ENCODE data around the gene MRGPRF.

Gene MRGPRF, protein sequence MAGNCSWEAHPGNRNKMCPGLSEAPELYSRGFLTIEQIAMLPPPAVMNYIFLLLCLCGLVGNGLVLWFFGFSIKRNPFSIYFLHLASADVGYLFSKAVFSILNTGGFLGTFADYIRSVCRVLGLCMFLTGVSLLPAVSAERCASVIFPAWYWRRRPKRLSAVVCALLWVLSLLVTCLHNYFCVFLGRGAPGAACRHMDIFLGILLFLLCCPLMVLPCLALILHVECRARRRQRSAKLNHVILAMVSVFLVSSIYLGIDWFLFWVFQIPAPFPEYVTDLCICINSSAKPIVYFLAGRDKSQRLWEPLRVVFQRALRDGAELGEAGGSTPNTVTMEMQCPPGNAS

DNA sequence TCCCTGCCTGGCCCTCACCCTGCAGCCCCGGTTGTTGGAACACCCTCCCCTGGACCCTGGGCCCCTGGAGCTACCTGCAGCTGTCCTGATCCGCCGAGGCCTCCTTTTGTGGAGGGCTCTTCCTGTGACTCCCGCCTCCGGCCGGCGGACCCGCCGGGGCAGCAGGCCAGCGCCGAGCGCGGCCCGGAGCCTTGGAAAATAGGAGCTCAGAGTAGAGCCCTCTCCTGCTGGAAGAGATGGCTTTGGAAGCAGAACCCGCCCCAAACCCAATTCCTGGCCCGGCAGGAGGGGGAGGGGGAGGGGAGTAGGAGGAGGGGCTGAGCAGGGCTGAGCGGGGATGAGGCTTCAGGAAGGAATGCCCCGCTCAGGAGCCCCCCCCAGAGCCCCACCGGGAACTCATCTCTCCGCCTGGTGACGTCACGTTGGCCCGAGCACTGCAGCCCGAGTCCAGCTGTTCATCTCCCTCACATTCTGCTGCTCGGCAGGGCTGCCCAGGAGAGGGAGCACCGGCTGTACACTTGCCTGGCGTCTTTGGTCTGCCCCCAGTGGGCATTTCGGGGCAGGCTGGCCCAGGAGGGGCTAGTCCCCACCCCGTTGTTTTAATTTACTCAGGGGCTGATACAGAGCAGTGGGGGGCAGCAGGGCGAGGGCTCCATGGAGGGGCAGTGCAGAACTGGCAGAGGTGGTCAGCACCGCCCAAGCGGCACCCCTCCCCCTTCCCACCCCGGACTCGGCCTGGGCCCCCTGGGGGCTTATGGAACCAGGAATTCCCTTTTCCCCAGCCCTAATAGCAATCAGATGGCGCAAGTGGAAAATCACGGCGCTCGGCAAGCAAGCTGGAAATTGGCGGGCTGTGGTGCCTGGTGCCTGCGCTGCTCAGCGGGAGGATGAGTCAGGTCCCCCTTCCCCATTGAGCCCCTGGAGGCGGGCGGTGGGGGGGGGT lies at the start of gene MRGPRF:
Gene MRGPRF, minus strand, starts transcription at position 238 of the 943 bp plus-strand sequence. CDS start 3,345 bp downstream, outside the sequence.
- peak in 7 of 56 donors; percentile 10 to 45 (median 28) for DNase-seq

DNA sequence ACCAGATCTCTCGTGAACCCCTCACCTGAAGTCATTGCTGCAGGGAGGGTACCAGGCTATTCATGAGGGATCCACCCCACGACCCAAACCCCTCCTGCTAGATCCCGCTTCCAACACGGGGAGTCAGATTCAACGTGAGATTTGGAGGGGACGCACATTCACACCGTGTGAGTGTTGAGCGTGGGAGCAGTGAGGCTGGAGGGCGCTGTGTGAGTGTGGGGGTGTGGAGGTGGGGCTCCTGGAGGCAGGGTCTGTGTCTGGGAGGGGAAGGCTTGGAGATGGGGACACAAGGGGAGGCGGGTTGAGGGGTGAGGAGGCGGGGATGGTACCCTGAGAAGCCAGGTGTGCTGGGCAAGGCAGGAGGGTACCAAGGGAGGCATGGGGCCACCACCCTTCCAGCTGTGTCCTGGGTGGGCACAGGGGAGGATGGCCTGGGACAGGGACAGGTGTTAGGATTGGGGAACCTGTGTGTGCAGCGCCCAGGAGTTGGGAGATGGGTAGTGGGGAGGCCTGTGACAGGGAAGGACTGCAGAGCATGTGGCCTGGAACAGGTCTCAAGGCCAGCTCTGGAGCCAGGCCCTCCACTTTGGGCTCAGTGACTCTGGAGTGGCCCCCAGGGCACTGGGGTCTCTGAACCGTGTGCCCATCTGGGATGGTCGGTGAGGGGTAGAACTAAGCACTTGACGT lies 49.3 kb upstream of the MRGPRF start:
- peak in 1 of 56 donors; percentile 15 for DNase-seq

DNA sequence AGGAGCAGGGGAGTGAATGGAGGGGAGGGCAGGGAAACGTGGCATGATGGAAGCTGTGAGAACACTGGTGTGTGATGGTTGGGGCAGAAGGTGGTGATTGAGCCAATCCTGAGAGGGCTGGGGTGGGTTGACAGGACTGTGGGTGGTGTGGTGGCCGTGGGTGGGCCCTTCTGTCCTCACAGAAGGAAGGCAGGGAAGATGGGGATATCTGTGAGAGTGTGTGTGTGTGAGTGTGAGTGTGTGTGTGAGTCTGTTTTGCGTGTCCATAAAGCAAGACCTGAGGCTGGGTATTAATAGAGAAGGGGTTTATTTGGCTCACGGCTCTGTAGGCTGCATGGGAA lies 48.6 kb upstream of the MRGPRF start:
- no peak for DNase-seq

DNA sequence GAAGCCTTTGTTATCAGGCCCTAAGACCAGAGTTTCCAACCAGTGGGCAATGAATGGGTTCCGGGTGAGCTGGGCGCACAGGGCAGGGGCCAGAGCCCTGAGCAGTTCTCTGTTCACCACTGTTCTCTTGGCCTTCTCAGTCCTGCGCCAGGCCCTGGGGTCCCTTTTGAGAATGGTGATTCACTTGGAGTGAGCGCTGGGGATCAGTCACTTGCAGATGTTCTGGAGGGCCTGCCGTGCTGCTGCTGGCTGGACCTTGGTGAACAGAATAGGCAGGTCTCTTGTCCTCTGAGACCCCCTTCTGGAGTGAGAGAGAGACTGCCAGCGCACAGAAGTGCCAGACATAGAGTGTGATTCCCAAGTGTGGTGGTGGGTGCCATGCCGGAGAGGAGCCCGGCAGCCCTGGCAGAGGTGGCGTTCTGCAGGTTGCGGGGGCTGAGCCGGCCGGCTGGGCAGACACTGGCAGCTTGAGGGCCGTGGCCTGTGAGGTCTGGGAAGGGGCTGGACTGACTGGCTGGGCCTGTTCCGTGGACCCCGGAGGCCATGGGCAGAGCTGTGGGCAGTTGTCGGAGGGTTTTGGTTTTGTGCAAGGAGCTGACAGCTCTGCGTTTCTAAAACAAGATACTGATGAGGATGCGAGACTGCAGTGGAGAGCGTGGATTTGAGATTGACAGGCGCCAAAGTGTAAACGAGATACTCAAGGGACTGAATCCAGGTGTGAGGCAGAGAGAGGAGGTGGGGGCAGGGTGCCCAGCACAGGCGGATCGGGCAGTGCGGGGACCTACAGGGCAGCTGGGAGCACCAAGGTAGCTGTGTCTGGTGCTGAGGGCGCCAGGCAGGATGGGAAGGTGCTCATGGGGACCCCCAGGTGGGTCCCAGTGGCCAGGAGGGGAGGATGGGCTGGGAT lies 48.0 kb upstream of the MRGPRF start:
- DNase-seq: no peak

DNA sequence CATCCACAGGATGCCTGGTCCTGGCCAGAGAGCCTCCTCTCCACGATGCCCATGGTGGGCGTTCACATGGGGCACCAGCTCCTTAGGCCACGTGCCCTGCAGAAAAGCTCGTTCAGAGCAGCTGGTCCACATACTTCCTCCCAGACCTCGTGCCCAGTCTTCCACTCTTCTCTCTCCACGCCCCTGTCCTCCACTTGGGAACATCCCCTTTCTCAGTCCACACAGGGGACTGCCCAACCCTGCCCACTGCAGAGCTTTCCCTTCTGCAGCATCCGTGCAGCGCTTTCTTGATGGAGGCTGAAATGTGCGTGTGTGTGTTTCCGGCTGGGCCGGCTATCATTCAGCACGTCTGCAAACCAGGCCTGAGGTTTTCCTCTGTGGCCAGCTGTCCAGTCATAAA lies 46.9 kb upstream of the MRGPRF start:
- DNase-seq: no peak

DNA sequence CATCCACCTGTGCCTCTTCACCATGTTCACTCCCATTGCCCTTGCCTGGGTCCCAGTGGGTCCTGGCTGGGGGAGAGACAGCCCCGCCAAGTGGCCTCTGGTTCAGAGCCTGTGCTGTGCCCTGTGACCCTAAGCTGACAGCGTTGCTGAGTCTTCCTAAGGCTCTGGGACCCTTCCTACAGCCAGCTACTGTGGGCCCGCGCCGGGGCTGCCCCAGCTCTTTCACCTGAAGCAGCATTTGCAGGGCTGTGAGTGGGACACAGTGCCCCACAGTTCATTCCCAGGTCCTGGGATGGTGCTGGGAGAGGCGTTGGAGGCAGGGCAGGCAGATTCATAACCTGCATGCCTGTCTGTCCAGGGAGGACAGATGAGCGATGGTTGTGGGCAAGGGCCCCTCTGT lies 46.4 kb upstream of the MRGPRF start:
- no peak for DNase-seq

DNA sequence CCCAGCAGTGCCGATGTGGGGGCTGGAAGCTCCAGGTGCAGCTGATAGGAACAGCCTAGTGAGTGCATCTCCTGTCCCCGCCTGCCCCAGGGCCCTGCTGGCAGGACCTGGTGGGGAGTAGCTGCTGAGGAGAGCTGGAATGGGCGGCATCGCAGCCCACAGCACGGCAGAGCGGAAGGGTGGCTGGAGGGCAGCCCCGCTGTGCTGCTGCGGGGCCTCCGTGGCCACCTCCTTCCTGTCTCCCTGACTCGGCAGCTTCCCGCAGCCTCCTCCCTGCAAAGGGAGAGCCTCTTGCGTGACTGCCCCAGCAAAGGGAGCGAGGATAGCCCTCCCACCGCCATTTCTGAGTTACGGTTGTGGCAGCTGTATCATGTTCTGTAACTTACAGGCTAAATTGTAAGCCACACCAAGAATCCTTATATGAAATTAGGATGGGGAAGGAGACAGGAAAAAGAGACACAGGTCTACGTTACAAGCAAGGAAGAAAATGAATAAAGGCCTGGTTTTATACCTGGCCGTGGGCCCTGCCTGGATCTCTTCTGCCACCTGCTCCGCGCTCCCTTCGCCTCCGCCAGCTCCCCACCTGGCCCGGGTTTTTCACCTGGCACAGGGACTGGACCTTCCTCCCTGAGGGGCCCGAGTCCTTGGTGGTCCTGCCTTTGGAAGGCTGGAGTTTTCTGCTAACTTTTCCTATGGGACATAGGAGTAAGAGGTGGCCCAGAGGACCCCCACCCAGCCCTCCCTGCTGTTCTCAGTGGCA lies 45.6 kb upstream of the MRGPRF start:
- no peak for DNase-seq

DNA sequence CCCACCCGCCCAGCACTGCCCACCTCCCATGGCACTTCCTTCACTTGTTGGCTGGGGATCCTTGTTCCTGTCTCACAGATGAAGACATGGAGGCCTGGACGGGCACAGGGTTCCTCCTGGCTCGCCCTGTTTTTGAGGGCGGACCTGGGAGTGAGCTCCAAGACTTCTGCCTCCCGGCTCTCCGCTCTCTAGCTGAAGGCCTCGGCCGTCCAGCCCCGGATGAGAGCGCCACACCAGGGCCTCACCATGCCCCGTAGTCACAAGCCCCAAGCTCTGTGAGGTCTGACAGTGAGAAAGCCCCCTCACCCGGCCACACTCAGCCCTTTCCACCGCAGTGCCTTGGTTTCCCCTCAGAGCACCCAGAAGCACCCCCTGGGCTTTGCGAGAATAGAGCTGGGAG lies 44.8 kb upstream of the MRGPRF start:
- DNase-seq: no peak

DNA sequence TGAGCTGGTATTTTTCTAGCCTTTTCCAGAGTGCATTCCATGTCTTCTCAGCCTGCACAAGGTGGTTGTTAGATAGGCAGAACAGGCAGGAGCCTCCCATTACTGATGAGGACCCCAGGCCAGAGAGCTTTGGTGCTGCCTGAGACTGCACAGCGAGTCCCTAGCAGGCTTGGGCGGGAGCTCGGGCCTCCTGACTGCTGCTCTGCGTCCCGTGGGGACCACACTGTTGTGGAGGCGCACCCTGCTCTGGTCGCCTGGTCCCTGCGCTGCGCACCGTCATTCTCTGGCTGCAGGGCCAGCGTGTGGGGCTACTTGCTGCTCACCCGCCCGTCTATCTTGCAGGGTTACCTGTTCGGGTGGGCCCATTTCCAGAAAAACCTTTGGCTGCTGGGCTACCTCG lies 44.2 kb upstream of the MRGPRF start:
- DNase-seq: no peak

DNA sequence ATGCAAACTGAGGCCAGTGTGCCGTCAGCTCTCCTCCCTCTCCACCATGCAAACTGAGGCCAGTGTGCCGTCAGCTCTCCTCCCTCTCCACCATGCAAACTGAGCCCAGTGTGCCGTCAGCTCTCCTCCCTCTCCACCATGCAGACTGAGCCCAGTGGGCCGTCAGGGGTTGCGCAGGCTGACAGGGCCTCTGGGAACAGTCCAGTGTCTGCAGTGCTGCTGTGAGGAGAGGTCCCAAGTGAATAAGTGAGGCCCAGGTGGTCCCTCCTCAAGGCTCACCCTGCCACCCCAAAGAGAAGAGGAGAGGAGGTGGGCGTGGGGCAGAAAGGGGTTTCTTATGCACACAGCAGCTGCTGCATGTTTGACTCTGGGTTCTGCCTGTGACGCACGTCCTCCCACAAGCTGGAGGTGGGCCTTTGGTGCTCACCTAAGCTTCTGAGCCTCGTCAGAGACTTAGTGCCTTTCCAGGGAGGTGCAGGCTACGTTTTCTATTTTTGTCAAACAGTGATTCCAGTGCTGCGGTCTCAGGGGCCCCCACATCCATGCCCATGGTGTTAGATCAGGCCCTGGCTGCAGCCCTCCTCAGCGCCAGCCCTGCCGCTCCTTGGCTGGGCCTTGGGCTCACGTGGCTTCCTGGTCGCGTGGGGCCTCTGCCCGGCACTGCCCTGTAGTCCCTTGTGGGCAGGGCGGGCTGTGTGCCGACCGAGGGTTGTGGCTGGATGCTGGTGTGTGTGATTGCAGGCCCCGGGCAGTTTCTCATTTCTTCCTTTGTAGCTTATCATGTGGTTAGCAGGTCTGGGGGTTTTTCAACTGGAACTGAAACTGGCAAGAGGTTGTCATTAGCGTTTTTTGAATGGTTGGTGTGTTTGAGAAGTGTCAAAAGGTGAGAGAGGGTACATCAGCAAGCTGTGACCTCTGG lies 42.8 kb upstream of the MRGPRF start:
- DNase-seq: peak in 48 of 56 donors; percentile 11 to 80 (median 52)

DNA sequence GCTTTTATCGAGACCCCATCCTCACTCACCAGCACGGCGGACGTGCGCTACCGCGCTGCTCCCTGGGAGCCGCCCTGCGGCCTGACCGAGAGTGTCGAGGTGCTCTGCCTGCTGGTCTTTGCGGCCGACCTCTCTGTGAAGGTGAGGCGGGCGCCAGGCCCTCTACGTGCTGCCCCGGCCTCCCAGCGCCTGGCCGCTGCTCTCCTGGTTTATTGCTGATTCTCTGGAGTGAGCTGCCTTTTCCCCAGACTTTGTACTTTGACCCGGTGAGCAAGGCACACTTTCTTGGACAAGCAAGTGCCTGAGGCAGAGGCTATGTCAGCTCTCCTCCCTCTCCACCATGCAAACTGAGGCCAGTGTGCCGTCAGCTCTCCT lies 42.2 kb upstream of the MRGPRF start:
- DNase-seq: no peak

DNA sequence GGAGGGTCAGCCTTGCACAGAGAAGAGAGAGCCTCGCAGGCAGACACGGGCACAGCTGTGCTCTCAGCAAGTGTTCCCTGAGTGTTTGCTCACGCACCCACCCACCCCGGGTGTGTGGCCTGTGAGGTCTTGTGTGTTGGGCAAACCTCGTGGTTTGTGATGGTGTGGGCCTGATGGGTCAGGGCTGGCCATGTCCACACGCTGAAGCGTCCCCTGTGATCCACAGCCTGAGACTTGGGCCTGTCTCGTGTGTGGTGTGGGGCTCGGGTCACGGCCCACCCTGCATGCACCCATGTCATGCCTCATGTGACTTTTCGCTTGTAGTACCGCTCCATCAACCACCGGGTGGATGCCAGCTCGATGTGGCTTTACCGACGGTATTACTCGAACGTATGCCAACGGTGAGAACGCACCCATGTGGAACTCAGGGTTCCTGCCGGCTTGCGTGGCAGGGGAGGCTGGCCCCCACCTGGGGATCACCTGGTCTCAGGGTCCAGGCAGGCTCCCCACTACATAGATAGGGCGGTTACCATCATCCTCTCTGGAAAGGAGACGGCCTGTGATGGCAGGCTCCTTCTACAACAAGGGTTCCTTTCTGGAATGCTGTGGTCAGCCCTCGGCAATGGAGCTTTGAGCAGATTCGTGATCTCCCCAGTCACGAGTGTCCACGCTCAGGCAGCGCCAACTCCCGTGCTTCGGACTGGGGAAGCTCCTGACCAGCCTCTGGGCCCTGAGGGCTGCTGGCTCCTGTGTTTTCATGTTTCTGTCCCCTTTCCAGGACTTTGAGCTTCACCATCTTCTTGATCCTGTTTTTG lies 41.6 kb upstream of the MRGPRF start:
- DNase-seq: no peak

DNA sequence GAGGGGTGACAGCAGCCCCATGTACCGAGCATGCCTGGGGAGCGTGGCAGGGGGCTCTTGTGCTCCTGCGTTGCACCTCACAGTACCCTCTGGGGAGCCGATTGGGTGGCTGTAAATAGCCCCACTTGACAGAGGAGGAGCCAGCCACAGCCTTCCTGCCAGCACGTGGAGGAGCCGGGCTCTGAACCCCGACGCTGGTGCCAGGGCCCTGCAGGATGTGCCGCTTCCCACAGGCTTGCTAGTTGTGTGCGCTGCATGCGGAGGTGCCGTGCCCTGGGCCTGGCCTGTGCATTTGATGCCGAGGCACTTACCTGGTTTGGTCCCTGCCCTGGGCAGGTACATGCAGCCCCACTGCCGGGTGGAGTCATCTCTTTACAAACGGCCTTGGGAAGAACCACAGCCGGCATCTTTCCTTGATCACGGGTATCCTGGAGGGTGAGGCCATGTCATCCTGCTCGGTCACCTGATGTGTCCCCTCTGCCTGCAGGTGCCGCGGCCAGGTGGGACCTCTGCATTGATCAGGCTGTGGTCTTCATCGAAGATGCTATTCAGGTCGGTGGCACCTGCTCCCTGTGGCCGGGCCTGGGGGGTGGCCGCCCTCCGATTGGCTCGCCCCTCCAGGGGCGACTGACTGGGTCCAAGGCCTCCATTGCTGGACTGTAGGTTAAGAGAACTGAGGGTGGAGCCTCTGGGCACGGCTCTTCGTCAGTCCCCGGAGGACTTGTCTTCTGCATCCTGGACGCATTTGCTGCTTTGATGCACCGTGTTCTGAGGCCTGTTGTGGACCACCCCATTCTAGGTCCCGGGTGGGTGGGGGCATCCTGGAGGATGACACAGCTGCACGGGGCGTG lies 40.7 kb upstream of the MRGPRF start:
- no peak for DNase-seq

DNA sequence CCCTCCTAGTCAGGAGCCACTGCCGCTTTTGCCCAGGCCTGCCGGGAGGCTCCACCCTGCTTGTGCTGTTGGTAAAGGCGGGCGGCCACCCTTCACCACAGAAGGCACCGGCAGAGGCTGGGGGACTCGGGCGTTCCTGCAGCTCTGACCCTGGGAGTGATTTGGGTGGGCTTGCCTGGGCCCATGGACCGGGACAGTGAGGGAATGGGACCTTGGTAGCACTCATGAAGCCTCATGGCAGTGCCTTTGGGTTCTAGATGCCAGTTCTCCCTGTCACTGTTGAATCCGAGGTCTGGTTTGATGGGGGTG lies 40.1 kb upstream of the MRGPRF start:
- DNase-seq: no peak

DNA sequence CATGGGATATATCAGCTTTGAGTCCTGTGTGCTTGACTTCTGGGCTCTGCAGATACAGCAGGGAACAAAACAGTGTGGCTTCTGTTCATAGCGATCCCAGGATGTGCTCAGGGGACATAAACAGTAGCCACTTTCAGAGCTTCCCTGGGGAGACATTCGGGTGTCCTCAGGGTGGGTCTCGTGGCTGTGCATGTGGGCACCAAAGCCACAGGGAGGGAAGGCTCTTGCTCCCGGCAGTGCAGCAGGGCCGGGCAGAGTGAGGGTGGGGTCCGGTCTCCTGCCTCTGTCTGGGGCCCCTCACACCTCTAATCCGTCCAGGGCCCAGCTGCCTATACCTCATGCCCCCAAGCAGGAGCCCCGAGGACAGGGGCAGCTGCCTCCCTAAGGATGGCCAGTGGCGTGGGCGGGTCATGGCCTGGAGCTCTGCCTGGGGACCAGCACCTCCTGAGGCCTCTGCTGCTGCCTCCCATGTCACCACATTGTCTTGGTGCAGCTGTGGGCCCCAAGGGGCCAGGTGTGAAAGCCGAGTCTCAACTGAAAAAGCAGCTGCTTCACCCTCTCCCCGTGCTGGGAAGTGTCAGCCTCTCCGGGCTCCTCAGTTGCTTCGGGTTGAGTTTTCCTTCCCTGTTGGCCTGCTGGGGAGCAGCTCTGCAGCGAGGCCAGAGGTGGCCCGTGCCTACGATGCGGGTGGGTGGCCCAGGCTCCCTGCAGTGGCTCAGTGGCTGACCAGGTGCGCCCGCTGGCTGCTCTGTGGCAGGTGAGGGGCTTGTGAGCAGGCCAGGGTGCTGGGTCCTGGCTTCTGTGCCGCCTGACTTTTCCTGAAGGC lies 39.5 kb upstream of the MRGPRF start:
- peak in 2 of 56 donors; percentile 12 to 21 for DNase-seq

All from nucleus accumbens (tissue), 56 donors.